Thyroid gland (tissue), 4 donors: ENCODE data around the gene KLHL21. TPM values are rescaled to one million over a fixed set of nuclear protein-coding genes. Genes with fewer than 3 reads are reported as not detected.
A peak's percentile ranks its signal among the peaks of the same experiment; 100 is the strongest.

Experiments used
- DNase-seq, 2 donors: peaks; one replicate each; pipeline ENCODE4 v3.0.0-alpha.2; 2019
- H3K27ac ChIP-seq, 3 donors: fragments of 200-600 bp; sonication (generic); 1 replicate in 2 of 3; 2 replicates in 1 of 3; pipeline ENCODE4 v1.5.1; 2016 to 2019; ENCODE audit warnings: mild to moderate bottlenecking in 1 of 3, moderate library complexity in 1 of 3
- H3K27me3 ChIP-seq: fragments of 200-600 bp; sonication (generic); one replicate; pipeline ENCODE4 v1.5.1; 2019
- H3K36me3 ChIP-seq, 2 donors: fragments of 200-600 bp; sonication (generic); one replicate each; pipeline ENCODE4 v1.5.1; 2016 to 2019
- H3K4me1 ChIP-seq, 2 donors: fragments of 200-600 bp; sonication (generic); one replicate each; pipeline ENCODE4 v1.5.1; 2017 to 2019
- H3K4me3 ChIP-seq, 3 donors: fragments of 200-600 bp; sonication (generic); replicated peaks in 1 of 3; 1 replicate in 2 of 3; 2 replicates in 1 of 3; pipeline ENCODE4 v1.5.1; 2016; ENCODE audit warnings: mild to moderate bottlenecking in 1 of 3
- H3K9me3 ChIP-seq: fragments of 200-600 bp; sonication (generic); one replicate; pipeline ENCODE4 v1.5.1; 2017
- CTCF ChIP-seq, 6 experiments: fragments of 200-600 bp in 3 of 6; fragments of 450-650 bp in 3 of 6; sonication (generic) in 3 of 6; IDR thresholded peaks; one replicate each; pipeline ENCODE4 v1.5.1; 2016 to 2019; ENCODE audit warnings: antibody characterized with exemption in 6 of 6, mild to moderate bottlenecking in 2 of 6, inconsistent platforms in 1 of 6, moderate library complexity in 1 of 6
- POLR2A ChIP-seq, 2 donors: fragments of 450-650 bp; IDR thresholded peaks; one replicate each; pipeline ENCODE4 v1.6.1; 2017; ENCODE audit warnings: antibody characterized with exemption in 2 of 2, mild to moderate bottlenecking in 2 of 2, moderate library complexity in 1 of 2
- WGBS, 2 donors: methylation state at CpG; one replicate each; pipeline ENCODE4 v1.1.5; 2017; 5-methylcytosine and 5-hydroxymethylcytosine counted together
- intact Hi-C: fragments of 100-400 bp; cut with DNase I; formaldehyde crosslinking; loops from one replicate; pipeline ENCODE4 v1.15.1; 2023
- total RNA-seq, 4 donors: library from RNA; depleted of rRNA; stranded (reverse); fragments of >200 nt; gene quantifications; one replicate each; pipeline ENCODE4 v1.2.3, GENCODE V29; 2016

The KLHL21 gene
- total RNA-seq, 4 donors from 2014 or later = 34.9 to 68.4 (median 44.6) TPM

- DNase-seq = no peak
- intact Hi-C loops = no loop called here
- 86 to 97% methylated on average over 14 to 19 of the region's 20 CpGs for WGBS, 2 donors
- H3K36me3 ChIP-seq = peaks cover 38 to 41% of the 10 kb centered on the region in 2 donors
- no peak overlapping the region for H3K4me3 ChIP-seq
- H3K9me3 ChIP-seq = no peaks in the 10 kb centered on the region
- H3K27ac ChIP-seq = no peak overlapping the region
- H3K27me3 ChIP-seq = no peaks in the 10 kb centered on the region
- peaks cover 2 to 9% of the 10 kb centered on the region in 2 donors for H3K4me1 ChIP-seq
- TF ChIP-seq POLR2A (IDR thresholded peaks at IDR 0.05) = no peak
- no peak for TF ChIP-seq CTCF (IDR thresholded peaks at IDR 0.05)
Measured at GRCh38 chr1:6635161-6635909, 32.7 kb upstream of the KLHL21 start.

GRCh38 chr1:6634371-6635052 is 31.8 kb upstream of the KLHL21 start:
- no peak overlapping the region for H3K4me3 ChIP-seq
- no peaks in the 10 kb centered on the region for H3K27me3 ChIP-seq
- no peak overlapping the region for H3K27ac ChIP-seq
- peaks cover 38 to 44% of the 10 kb centered on the region in 2 donors for H3K36me3 ChIP-seq
- intact Hi-C loops = no loop called here
- peak; percentile 67 to 77 for DNase-seq
- 82 to 93% methylated on average over 6 to 13 of the region's 29 CpGs for WGBS, 2 donors
- H3K9me3 ChIP-seq = no peaks in the 10 kb centered on the region
- TF ChIP-seq CTCF (IDR thresholded peaks at IDR 0.05) = peak in 4 of 6 experiments; percentile 37 to 56 (median 50)
- no peak for TF ChIP-seq POLR2A (IDR thresholded peaks at IDR 0.05)
- peaks cover 2 to 9% of the 10 kb centered on the region in 2 donors for H3K4me1 ChIP-seq

- H3K4me3 ChIP-seq = no peak overlapping the region
- H3K27ac ChIP-seq = no peak overlapping the region
- H3K27me3 ChIP-seq = no peaks in the 10 kb centered on the region
- 83 to 92% methylated on average over 11 to 27 of the region's 30 CpGs for WGBS, 2 donors
- no peak for DNase-seq
- no peaks in the 10 kb centered on the region for H3K9me3 ChIP-seq
- intact Hi-C loops = no loop called here
- TF ChIP-seq POLR2A (IDR thresholded peaks at IDR 0.05) (no peak), CTCF (IDR thresholded peaks at IDR 0.05) (no peak)
- peaks cover 2 to 9% of the 10 kb centered on the region in 2 donors for H3K4me1 ChIP-seq
- H3K36me3 ChIP-seq = peaks cover 44 to 49% of the 10 kb centered on the region in 2 donors
Measured at GRCh38 chr1:6632588-6633514, 30.2 kb upstream of the KLHL21 start.

- H3K4me1 ChIP-seq = peaks cover 8 to 9% of the 10 kb centered on the region in 2 donors
- WGBS, 2 donors = 94 to 96% methylated on average over 8 of the region's 8 CpGs
- H3K9me3 ChIP-seq = no peaks in the 10 kb centered on the region
- no peaks in the 10 kb centered on the region for H3K27me3 ChIP-seq
- no peak for DNase-seq
- intact Hi-C loops = no loop called here
- TF ChIP-seq POLR2A (IDR thresholded peaks at IDR 0.05) (no peak), CTCF (IDR thresholded peaks at IDR 0.05) (no peak)
- peaks cover 35 to 40% of the 10 kb centered on the region in 2 donors for H3K36me3 ChIP-seq
- no peak overlapping the region for H3K27ac ChIP-seq
- H3K4me3 ChIP-seq = no peak overlapping the region
Measured at GRCh38 chr1:6631058-6631457, 28.4 kb upstream of the KLHL21 start.
